Stimulated activated CD8-positive, alpha-beta memory T cell treated with anti-CD3 and anti-CD28 coated beads, Interleukin-7, amount 100 ng/mL, for 1 hour (primary cell): ENCODE results near the gene CSAG3.
"Not testable (repeated sequence)": the region's sequence is repeated elsewhere in the genome, so short reads cannot be mapped to it uniquely, and the experiment has no call there.

Experiments used
- DNase-seq, 2 donors: peaks; one replicate each; pipeline ENCODE4 v3.0.0-alpha.2; 2020; ENCODE audit warnings: low read depth in 2 of 2

Gene CSAG3

GRCh38 chrX:152758918-152759317 is at the start of gene CSAG3:
Gene CSAG3, plus strand, starts transcription at chrX:152759218.
- not testable (repeated sequence) for DNase-seq

- not testable (repeated sequence) for DNase-seq
Observed at GRCh38 chrX:152713195-152713594, 45.8 kb upstream of the CSAG3 start.

- DNase-seq: not testable (repeated sequence)
Observed at GRCh38 chrX:152713815-152714787, 44.9 kb upstream of the CSAG3 start, which contains the start of gene MAGEA2B. Gene MAGEA2B, plus strand, starts transcription at chrX:152714628. Its CDS starts 2,479 bp downstream, at chrX:152717107.

- no peak for DNase-seq
Observed at GRCh38 chrX:152725409-152725808, 33.6 kb upstream of the CSAG3 start.

GRCh38 chrX:152733261-152733975 is 25.6 kb upstream of the CSAG3 start, which contains the start of the genes CSAG1 and MAGEA12:
Gene CSAG1, minus strand, starts transcription at chrX:152733721. Its CDS starts 1,261 bp downstream, at chrX:152732460.
Gene MAGEA12, plus strand, starts transcription at chrX:152733757. Its CDS starts 2,405 bp downstream, at chrX:152736162.
- DNase-seq: no peak

GRCh38 chrX:152734143-152734858 is 24.7 kb upstream of the CSAG3 start:
- DNase-seq: not testable (repeated sequence)

- DNase-seq: no peak
Observed at GRCh38 chrX:152735101-152735500, 23.9 kb upstream of the CSAG3 start.

- DNase-seq: no peak
Observed at GRCh38 chrX:152735860-152736511, 23.0 kb upstream of the CSAG3 start.

GRCh38 chrX:152736528-152736927 is 22.5 kb upstream of the CSAG3 start:
- not testable (repeated sequence) for DNase-seq

GRCh38 chrX:152738560-152738959 is 20.5 kb upstream of the CSAG3 start:
- DNase-seq: no peak

- DNase-seq: not testable (repeated sequence)
Observed at GRCh38 chrX:152753686-152754650, 5.0 kb upstream of the CSAG3 start, which contains the start of gene MAGEA2. Gene MAGEA2, minus strand, starts transcription at chrX:152753842. Its CDS starts 2,479 bp downstream, at chrX:152751363.

- not testable (repeated sequence) for DNase-seq
Observed at GRCh38 chrX:152754871-152755270, 4.1 kb upstream of the CSAG3 start.

- not testable (repeated sequence) for DNase-seq
Observed at GRCh38 chrX:152759544-152759943, 526 bp downstream of the CSAG3 start.

- DNase-seq: not testable (repeated sequence)
Observed at GRCh38 chrX:152761582-152761981, 2.6 kb downstream of the CSAG3 start.

- not testable (repeated sequence) for DNase-seq
Observed at GRCh38 chrX:152766562-152766961, 7.5 kb downstream of the CSAG3 start.

- not testable (repeated sequence) for DNase-seq
Observed at GRCh38 chrX:152769549-152770289, 10.7 kb downstream of the CSAG3 start, which contains the start of gene MAGEA6. Gene MAGEA6, minus strand, starts transcription at chrX:152769689. Its CDS starts 2,039 bp downstream, at chrX:152767650.

GRCh38 chrX:152787062-152787461 is 28.0 kb downstream of the CSAG3 start:
- not testable (repeated sequence) for DNase-seq

GRCh38 chrX:152798945-152799344 is 39.9 kb downstream of the CSAG3 start:
- no peak for DNase-seq

GRCh38 chrX:152806035-152806434 is 47.0 kb downstream of the CSAG3 start:
- no peak for DNase-seq
